DMS 273 (cell line): Measurements from ENCODE around the gene SCTR.

Experiments used
- DNase-seq: peaks from one replicate; lab custom pipeline; 2025; ENCODE audit not compliant: unreplicated experiment; lab: John Stamatoyannopoulos, UW

The SCTR gene

GRCh38 chr2:119449521-119449920 lies 74.8 kb downstream of the SCTR start:
- peak; percentile 12 for DNase-seq

GRCh38 chr2:119448427-119449141 lies 75.7 kb downstream of the SCTR start:
- DNase-seq, result no peak

GRCh38 chr2:119446037-119446436 lies 78.2 kb downstream of the SCTR start:
- DNase-seq, result no peak

DNA sequence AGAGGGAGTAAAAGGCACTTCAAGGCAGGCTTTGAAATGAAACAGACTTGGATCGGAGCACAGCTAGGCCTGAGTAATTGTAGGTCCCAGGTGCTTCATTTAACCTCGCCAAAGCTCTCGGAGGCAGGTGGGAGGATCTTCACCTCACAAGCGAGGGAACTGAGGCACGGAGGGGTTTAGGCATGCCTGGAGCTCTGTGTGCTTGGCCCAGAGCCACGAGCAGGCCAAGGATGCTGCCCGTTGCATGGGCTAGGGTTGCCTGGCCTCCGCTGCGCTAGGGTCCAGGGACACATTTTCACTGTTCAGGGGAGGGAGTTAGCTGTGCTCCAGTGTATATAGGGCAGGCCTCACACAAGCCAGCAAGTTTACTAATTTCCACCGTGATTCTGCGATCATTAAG lies 81.4 kb downstream of the SCTR start:
- DNase-seq, result no peak

GRCh38 chr2:119442226-119442619 lies 82.1 kb downstream of the SCTR start:
- DNase-seq, result no peak

- DNase-seq, result no peak
Observed at GRCh38 chr2:119441376-119442225, 82.7 kb downstream of the SCTR start.

DNA sequence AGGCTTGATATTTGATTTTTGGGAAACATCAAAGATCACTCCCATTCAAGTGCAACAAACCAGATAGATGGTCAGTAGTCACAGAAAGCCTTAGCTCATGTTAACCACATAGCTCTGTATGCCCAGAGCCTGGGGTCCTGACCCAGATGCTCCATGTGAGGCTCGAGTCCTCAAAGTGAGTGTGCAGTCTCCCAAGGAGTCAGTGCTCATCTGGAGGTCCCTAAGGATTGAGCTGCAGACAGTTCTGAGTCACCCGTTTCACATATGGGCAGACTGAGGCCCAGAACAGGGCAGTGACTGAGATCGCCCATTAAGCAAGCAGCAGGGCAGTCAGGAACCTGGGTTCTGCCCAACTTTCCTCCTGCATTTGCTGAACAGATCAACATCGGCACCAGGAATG lies 83.4 kb downstream of the SCTR start:
- no peak for DNase-seq

DNA sequence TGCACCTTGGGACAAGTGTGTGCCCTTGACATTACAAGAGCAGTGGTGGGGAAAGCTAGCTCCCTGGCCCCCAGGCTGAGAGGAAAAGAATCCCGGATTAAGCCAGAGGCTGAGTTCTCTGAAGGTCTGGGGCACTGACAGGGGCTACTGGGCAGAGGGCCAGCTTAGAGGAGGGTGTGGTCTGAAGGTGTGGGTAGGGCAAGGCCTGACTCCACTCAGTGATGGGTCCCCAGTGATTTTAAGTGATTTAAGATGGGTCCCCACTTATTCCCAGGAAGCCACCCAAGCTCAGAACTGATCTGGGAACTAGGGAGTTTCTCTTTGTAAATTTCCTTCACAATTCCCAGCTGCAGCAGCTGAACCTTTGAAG lies 83.8 kb downstream of the SCTR start:
- no peak for DNase-seq

DNA sequence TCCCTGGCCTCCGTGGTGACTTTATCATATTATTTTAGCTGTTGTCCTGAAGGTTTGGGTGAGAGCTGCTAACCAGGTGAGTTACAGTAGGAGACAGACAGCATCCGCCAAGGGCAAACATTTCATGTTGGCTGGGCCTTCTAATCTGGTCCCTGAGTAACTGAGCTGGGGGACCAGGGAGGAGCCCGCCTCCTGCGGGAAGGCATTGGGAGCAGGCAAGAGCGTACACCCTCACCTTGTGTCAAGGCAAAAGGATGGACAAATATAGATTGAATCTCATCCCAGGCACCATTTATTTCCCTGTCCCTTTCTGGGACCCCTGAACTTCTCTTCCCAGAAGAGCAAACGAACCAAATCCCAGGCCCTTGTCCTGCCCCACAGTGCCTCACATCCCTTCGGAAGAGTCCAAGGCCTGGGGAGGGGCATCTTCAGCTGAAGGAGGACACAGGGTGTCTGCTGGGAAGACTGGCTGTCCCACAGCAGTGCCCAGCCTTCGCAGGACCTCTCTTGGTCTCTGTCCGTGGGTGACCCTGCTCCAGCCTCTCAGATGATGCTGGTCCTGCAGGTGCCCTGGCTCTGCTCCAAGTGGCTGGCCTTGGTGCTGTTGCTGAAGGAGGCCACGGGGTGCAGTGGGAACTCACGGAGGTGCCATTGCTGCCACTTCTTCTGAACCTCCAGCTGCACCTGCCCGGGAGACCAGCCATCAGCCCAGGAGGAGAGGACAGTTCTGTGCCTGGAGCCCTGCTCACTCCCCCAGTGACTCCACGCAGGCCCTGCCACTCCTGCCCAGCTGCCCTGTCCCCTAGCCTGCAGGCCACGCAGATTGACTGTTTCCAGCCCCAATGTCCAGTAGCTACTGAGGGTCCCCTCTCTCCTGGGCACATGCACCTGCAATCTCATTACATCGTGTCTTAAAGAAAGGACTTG lies 84.4 kb downstream of the SCTR start:
- no peak for DNase-seq

- no peak for DNase-seq
Observed at GRCh38 chr2:119438726-119439284, 85.5 kb downstream of the SCTR start.

- no peak for DNase-seq
Observed at GRCh38 chr2:119438128-119438656, 86.1 kb downstream of the SCTR start.

GRCh38 chr2:119436993-119437772 lies 87.1 kb downstream of the SCTR start:
- DNase-seq, result no peak

DNA sequence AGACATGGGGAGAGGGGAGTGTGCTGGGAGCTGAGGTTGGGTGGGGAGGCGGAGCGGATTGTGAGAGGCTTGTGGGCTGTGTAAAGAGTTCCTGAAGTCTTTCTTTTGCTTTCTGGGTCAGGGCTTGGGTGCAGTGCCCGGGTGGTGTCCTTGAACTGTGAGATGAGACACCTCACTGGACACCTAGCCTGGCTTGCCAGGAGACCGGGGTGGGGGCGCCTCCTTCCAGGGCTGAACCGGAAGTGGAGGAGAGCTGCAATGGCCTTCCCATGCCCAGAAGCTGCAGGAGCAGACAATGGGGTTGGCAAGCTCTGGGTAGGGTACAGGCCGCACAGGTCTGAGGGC lies 88.4 kb downstream of the SCTR start:
- DNase-seq, result no peak

DNA sequence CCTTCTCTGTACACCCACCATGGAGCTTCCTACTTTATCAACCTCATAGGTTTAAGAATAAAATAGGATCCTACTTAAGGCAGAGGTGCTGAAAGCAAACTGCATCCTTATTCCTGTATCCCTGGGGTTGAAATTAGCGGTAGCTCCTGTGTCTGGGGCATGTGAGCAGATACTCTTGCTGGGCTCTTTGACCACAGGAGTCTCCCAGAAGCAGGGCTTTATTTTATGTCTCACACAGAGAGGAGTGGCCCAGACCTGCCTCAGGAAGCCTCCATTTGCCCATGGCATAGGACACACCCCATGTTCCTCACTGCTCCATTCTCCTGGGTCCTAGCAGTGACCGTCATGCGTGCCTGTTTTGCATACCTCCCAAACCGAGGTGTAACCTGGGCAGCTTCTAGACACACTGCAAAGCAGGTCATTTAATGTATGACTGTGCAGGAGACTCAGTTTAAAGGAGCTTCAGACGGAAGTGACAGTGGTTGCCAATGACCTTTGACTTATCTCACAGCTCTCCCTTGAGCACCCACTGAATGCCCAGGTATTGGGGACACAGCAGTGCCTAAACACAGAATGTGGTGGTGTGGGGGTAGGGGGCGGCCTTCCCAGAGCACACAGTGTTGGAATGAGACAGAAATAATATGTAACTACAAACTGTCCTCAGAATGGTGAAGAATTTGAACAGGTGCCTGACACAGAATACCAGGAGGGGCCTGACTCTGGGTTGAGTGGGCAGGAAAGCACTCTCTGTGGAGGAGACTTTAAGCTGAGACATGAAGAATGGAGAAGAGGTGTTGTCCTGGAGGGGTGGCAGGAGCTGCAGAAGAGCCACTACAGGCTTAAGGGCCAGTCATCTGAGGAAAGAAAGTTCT lies 89.0 kb downstream of the SCTR start:
- DNase-seq, result no peak

DNA sequence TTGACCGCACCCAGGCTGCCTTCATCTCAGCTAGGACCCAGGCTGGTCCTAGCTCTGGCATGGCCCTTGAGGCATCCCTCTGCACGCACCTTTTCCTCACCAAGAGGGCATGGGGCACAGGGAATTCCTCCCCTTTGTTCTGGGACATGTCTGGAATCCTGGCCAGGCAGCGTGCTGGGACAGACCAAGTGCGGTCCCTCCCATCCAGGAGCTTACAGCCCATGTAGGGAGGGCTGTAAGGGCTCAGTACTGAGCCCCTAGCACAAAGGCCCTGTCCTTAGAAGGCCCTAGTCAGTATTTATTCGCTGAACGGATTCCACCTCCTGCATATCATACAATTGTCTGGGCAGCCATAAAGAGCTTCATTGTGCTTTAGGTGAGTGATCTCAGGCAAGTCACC lies 89.6 kb downstream of the SCTR start:
- no peak for DNase-seq

GRCh38 chr2:119433636-119434327 lies 90.5 kb downstream of the SCTR start:
- no peak for DNase-seq

- DNase-seq, result no peak
Observed at GRCh38 chr2:119432851-119433522, 91.3 kb downstream of the SCTR start.
